Hematopoietic multipotent progenitor cell (in vitro differentiated cells): ENCODE measurements around the gene VDAC2. TPM values are rescaled to one million over a fixed set of nuclear protein-coding genes. Genes with fewer than 3 reads are reported as not detected.
"Not testable (repeated sequence)": the region's sequence is repeated elsewhere in the genome, so short reads cannot be mapped to it uniquely, and the experiment has no call there.

Source experiments
- DNase-seq, 3 donors: peaks; one replicate each; pipeline ENCODE4 v3.0.0-alpha.2; 2011 to 2015; ENCODE audit warnings: low read depth in 2 of 3, low spot score in 2 of 3
- total RNA-seq: library from RNA; depleted of rRNA; stranded (reverse); fragments of >200 nt; gene quantifications from one replicate; pipeline ENCODE4 v1.2.3, GENCODE V29; 2012

The VDAC2 gene, protein sequence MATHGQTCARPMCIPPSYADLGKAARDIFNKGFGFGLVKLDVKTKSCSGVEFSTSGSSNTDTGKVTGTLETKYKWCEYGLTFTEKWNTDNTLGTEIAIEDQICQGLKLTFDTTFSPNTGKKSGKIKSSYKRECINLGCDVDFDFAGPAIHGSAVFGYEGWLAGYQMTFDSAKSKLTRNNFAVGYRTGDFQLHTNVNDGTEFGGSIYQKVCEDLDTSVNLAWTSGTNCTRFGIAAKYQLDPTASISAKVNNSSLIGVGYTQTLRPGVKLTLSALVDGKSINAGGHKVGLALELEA
- 53.6 TPM for total RNA-seq

DNA sequence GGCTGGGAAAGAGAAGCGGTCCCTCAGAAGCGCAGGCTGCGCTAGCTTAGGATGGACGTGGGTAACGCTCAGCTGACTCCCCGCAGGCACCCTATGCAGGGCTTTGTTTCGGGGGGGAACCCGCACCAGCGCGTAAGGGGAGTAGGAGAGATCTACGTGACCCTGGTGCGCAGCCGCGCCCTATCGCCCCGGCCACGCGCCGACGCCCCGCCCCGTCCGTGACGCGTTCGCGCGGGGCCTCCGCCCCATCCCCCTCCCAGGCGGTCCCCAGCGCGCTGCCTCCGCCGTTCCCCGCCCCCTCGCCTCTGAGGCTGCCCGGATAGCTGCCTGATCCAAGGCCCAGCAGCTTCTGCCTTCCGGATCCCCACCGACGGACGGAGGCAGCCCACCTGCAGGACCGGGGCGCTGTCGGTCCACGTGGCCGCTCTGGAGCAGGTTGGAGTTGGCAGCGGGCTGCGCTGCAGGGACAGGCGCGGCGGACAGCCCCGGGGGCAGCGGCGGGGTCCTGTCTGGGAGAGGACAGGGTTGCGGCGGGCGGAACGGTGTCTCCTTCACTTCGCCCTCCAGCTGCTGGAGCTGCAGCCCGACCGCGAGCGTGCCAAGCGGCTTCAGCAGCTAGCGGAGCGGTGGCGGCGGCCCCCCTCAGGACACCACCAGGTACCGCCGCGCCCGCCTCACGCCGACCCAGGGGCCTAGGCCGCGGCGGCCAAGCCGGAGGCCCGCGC, at the start of gene VDAC2:
Gene VDAC2 (plus strand): TSS at position 515 of the 725 bp plus-strand sequence. CDS start 363 bp downstream, outside the sequence.
- peak; percentile 93 to 99 (median 94) for DNase-seq

DNA sequence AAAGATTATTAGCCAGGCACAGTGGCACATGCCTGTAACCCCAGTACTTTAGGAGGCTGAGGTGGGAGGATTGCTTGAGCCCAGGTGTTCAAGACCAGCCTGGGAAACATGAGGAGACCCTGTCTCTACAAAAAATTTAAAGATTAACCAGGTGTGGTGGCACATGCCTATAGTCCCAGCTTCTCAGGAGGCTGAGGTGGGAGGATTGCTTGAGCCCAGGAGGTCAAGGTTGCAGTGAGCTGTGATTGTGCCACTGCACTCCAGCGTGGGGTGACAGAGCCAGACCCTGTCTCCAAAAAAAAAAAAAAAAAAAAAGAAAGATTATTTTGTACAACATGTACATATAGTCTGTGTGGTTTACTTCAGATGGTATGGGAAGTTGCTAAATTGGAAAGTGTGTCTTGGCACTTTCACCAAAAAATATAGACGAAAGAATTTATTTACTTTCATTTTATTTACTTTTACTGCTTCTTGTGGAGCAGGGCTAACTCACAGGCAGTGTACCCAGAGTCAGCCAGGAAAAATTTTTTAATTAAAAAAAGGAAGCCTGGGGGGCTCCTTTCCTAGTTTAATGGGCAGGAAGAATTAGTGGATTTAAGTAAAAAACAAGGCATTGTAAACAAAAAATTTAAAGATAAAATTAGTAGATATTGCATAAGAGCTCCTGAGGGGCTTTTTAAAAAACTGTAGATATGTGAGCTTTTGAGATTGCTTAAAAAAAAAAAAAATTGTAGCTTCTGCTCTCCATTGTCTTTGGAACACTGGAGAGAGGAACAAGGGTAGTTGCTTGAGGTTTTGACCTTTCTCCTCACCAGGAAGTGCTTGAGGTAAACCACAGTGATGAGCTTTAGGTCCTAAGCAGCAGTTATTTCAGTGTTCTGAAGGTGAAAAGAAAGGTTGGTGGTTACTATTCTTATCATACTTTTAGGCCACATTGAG, 44.6 kb upstream of the VDAC2 start:
- peak in 2 of 3 donors; percentile 33 to 65 for DNase-seq

DNA sequence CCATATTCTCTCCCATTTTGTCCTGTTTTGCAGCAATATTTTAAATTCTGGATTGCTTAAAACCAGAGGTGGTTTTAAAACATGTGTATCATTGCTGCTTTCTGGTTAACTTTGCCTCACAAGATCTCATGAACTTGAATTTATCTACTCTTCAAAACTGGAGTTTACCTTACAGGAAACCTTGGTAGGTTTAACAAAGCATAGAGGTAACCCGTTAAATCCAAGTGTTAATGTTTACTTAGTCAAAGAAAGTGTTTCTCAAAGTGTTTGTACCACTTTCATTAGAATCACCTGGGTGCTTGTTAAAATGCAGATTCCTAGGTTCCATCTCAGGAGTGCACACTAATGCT, 44.0 kb upstream of the VDAC2 start:
- no peak for DNase-seq

DNA sequence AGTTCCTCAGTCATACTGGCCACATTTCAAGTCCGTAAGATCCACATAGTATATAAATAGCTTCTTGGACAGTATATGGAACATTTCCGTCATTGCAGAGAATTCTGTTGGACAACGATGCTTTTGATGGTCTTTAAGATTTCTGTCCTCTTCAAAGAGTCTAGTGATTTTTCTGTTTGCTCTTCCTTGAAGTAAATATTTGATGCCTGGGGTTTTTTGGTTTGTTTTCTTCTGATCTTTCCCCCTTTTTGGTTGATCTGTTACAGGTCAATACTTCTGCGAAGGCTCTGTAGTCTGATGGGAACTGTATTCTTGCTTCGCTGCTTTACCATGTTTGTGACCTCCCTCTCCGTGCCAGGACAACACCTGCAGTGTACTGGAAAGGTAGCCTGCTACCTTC, 42.3 kb upstream of the VDAC2 start:
- no peak for DNase-seq

DNA sequence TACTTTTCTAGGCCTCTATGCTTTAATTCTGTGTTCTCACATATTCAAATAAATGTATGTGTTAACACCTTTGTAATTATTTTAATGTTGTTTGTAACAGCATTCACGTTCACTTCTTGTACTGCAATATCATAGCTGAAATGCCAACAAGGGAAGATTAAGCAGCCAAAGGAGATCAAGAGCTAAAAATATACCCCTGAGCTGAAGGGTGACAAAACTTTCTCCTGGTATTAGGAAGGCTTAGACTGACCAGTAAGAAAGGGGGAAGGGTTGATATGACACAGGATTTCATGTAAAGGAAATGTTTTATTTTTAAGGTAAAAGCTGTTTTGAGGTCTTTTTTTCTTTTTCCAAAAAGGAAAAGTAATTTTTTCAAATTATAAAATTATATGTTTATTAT, 40.4 kb upstream of the VDAC2 start:
- no peak for DNase-seq

DNA sequence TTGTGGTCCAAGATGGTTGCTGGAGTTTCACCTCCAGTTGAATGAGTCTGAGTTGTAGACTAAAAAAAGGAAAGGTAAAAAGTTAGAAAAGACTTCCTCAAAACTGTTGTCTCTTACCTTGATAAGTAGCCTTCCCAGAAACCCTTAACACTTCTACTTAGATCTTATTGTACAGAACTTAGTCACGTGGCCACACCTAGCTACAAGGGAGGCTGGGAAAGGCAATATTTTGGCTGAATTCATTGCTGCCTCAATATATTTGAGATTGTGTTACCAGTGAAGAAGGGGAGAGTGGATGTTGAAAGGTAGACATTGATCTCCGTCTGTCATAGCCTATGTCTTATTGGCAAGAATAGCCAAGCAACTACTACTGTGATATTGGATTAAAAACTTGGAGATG, 35.5 kb upstream of the VDAC2 start:
- DNase-seq: no peak

DNA sequence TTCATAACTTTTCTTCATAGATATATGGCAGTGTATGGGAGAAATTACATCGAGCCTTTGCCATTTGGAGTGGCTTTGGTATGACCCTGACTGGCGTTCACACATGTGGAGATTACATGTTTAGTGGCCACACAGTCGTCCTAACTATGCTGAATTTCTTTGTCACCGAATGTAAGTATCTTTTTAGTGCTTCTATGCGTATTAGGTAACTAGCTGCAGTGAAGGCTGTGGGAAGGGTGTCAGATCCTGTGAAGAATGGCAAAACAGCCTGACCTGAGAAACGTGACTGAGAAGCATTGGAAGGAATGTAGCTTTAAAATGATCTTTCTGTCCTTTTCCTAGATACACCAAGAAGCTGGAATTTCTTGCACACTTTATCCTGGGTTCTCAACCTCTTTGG, 34.5 kb upstream of the VDAC2 start:
- DNase-seq: no peak

DNA sequence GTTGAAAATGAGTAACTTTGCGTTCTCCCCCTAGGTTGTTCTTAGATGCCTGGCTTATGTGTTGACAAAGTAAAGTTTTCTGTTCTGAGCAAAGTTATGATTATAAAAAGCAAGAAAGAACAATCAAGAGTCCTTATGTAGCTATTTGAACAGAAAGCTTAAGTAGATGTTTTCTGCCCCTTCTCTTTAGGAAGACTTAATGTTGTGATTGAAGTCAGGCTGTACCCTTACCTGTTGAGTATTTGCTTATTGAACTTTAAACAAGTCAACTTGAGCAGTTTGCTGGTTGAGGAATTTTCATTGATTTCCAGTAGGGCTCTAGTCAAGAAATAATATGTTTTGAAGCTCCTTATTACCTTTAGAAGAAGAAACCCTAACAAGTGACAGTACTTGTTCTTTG, 33.9 kb upstream of the VDAC2 start:
- no peak for DNase-seq

DNA sequence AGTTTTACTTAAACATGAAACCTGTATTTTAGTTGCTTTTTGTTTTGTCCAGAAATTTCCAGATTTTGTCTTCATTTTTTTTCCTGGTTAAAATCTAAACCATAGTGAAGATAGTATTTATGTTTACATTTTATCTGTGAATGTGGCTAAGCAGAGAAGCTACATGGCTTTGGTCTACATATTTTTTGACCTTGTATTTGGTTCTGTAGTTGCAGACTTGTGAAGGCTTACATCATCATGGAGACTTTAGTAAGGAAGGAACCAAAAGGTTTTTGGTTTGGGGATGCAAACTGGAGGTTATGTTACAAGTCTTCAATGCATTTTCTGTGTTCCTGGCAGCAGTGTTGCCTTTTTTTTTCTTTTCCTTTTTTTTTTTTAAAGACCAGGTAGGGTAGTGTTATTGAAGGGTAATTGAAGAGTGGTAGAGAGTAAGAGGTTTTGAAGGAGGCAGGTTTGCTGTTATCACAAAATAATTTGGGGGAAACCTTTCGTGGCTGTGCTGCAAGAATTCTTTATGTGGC, 30.9 kb upstream of the VDAC2 start:
- DNase-seq: no peak

DNA sequence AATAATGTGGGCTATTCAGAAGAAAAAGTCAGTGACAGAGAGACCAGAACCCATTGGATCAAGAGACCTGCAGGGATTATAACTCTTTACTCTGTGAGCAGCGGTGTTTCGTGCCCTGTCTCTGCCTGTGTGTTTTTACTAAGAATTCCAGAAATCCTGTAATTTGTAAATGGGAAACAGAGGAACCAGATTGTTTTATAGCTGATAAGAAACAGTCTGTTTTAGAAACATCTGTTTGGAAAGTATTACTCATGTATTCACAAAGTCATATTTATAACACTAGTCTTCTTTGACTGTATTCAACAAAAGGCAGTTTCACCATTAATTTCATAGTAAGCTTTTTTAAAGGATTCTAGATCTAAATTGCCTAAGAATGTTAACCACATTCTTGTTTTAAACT, 30.0 kb upstream of the VDAC2 start:
- no peak for DNase-seq

DNA sequence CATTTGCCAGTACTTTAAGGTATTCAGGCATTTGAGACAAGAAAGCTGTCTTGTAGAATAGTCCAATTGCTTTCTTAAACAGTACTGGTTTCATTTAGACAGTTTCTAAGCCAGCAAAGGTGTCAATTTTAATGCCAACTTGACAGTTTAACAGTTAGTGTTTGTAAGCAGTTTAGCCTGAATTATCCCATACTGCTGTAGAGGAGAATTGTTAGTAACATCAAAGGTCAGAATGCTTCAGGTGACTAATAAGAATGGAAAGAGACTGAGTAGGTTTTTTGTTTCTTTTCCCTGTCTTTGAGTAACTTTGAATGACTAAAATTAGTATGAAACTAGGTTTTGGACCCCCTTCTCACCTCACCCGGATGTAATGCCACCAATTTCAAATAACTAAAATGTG, 29.5 kb upstream of the VDAC2 start:
- DNase-seq: no peak

DNA sequence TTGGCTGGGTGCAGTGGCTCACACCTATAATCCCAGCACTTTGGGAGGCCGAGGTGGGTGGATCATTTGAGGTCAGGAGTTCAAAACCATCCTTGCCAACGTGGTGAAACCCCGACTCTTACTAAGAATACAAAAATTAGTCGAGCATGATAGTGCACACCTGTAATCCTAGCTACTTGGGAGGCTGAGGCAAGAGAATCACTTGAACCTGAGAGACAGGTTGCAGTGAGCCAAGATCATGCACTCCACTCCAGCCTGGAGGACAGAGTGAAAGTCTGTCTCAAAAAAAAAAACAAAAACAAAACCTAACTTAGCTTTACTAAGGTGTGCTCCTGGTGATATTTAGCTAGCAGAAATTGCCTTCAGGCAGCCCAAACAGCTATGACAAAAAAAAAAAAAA, 24.3 kb upstream of the VDAC2 start:
- DNase-seq: no peak

DNA sequence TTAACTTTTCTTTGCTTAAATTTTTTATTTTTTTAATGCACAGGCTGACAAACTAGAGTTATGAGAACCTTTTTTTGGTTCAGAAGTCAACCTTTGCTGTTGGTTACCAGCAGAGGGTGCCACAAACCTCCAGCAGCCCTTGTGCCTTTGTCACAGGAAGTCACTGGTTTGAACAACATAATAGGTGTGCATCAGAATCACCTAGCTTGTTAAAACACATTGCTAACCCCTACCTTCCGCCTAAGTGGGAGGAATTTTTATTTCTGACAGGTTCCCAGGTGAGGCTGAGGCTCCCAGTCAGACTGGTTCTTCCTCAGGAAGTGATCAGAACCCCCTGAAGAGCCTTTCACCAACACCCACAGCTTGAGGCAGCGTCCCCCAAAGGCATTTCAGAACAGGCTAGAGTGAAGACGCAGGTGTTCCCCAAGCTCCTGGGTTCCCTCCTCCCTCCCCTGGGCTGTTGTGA, 22.6 kb upstream of the VDAC2 start:
- DNase-seq: peak; percentile 50 to 76 (median 61)

DNA sequence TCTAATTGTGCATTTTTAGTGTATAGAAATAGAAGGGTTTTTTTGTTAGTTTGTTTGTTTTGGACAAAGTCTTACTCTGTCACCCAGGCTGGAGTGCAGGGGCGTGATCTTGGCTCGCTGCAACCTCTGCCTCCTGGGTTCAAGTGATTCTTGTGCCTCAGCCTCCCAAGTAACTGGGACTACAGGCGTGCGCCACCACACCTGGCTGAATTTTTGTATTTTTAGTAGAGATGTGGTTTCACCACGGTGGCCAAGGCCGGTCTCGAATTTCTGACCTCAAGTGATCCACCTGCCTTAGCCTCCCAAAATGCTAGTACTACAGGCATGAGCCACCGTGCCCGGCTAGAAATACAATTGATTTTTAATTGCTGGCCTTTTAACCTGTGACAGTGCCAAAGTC, 22.1 kb upstream of the VDAC2 start:
- DNase-seq: not testable (repeated sequence)

DNA sequence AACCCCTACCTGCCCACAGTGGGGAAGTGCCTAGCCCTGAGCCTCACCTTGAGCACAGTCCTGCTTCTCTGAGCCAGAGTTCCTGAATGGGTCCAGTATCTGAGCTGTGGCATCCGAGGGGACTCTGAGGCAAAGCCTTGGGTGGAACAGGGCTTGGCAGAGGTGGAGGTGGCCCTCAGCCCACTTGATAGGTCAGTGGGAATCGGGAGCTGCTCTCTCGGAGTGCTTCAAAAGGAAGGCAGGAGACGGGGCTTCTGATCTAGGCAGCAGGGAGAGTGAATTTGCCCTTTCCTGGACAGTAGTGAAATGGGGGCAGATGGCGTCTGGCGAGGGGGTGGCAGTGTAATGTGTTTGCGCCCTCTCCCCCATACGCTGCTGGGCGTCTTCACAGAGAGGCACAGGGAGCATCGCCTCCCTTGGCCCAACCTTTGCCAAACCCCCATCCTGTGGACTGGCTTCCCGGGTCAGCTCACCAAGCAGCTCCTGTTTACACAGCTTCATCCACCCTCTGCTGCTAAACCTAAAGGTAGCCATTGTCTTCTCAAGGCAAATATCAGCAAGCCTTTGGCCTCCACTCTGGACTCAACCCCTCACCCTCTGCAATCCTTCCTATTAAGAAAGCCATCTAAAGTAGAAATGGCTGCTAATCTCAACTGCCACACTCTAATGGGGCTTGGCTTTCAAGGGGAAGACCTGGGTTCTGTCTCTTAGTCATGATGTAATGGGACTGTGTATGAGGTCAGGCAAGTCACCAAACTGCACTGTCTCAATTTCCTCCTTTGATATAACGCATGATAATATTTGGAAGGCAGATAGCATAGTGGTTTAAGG, 21.1 kb upstream of the VDAC2 start:
- DNase-seq: no peak

DNA sequence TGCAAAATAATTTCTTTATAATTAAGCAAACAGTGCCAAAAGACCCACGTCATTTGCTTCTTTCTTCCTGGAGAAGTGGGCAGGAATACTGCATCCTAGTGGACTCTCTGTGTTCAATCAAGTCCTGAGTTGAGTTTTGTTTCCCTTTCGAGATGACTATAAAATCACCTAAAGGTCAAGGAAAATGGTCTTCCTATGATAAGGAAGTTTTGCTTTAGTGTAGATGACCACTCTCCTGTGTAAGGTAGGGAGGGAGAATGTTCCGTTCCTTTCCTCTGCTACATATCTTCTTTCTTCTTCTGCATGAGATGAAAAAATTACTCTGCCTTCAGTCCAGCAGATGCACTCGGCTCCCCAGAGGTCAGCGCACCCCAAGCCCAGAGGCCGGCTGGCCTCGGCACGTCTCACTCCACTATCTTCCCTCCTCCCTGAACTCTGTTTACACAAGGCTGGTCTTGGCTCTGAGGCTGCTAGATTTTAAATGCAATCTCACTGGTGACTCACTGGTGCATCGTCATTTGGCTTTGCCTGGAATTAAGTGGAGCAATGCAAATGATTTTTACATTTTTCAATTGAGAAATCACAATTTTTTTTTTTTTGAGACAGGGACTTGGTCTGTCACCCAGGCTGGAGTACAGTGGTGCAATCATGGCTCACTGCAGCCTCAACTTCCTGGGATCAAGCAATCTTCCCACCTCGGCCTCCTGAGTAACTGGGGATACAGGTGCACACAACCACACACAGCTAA, 18.6 kb upstream of the VDAC2 start:
- DNase-seq: no peak

DNA sequence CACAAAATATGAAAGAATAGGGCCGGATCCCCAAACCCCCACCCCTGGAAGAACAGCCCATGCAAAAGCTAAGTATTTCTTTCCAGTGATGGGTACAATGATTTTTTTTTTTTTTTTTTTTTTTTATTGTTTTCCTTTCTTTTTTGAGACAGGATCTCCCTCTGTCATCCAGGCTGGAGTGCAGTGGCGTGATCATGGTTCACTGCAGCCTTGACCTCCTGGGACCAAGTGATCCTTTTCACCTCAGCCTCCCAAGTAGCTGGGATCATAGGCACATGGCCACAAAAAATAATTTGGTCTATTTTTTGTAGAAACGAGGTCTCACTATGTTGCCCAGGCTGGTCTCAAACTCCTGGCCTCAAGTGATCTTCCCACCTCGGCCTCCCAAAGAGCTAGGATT, 16.0 kb upstream of the VDAC2 start:
- not testable (repeated sequence) for DNase-seq

DNA sequence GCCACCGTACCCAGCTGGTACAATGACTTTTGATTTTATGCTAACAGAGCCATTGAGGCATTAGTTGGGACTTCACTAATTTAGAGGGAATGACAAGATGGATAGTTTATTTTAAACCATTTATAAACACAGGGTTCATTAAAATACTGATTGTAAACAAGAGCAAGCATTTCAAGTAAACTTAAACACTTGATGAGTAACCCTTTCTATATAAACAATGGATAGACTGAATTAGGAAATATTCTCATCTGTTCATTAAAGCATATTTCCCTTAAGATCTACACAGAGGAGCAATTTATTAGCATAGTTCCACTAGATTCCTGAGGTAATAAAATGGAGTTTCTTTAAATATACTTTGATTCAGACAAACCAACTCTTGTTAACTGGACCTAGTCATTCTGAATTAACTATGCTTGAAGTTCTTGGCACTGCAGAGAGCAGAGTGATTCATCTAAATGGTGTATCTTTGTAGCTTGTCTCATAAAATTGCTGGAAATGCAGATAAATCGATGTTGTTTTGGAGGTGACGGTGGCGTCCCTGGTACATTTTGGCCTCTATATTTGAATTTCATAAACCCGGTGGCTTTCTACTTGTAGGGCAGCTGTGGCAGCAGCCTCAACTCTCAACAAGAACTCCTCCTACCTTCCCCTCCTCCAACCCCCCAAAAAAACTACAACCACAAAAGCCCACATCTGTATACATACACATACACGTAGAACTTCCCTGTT, 15.4 kb upstream of the VDAC2 start:
- DNase-seq: no peak

DNA sequence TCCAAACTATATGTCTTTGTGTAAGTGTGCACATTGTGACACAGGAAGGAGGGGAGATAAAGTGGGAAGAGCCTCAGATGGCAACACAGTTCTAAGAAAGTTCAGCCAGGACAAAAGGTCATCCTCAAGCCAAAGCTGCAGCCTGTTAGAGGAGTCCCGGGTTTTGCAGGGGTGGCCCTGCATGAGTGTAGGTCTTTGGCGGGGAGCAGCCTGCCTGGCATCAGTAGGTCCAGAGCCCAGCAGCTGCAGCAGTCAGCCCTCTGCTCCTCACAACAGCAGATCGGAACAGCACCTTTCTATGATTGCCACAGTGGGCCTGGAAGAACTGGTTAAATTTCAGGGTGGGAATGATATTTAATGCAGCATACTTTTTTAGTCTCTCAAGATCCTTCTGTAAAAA, 13.5 kb upstream of the VDAC2 start:
- DNase-seq: no peak
